K562 (cell line): Measurements from ENCODE around the gene FAM110D. TPM values are rescaled to one million over a fixed set of nuclear protein-coding genes. Genes with fewer than 3 reads are reported as not detected.

Source experiments
- ATF3 ChIP-seq, 2 experiments: fragments of 450-650 bp in 1 of 2; sonication (generic) in 1 of 2; formaldehyde crosslinking in 1 of 2; IDR thresholded peaks in 1 of 2; conservative IDR thresholded peaks in 1 of 2; 2 replicates each; pipeline versions ENCODE4 v1.6.1 to v1.8.1; 2016 to 2023; ENCODE audit warnings: mild to moderate bottlenecking in 2 of 2, moderate library complexity in 2 of 2, inconsistent platforms in 1 of 2, missing genetic modification reagents in 1 of 2
- CBFA2T2 ChIP-seq: fragments of 450-650 bp; conservative IDR thresholded peaks from 2 replicates; pipeline ENCODE4 v1.6.1; 2017; ENCODE audit warnings: mild to moderate bottlenecking
- DMBX1 ChIP-seq: fragments of 250-450 bp; sonication (Bioruptor Pico); IDR thresholded peaks from 2 replicates; pipeline ENCODE4 v1.8.0; 2022; ENCODE audit warnings: inconsistent platforms, mild to moderate bottlenecking, moderate library complexity, borderline replicate concordance
- GATA2 ChIP-seq: sonication (generic); formaldehyde crosslinking; IDR thresholded peaks from 2 replicates; pipeline ENCODE4 v1.4.0; 2020; ENCODE audit warnings: mild to moderate bottlenecking, missing genetic modification reagents
- HEY1 ChIP-seq: fragments of 250-450 bp; sonication (Bioruptor Pico); IDR thresholded peaks from 2 replicates; pipeline ENCODE4 v1.5.0; 2020; ENCODE audit warnings: mild to moderate bottlenecking, moderate library complexity, borderline replicate concordance
- MIER1 ChIP-seq: fragments of 450-650 bp; IDR thresholded peaks from 2 replicates; pipeline ENCODE4 v1.6.1; 2016; ENCODE audit warnings: antibody characterized with exemption, mild to moderate bottlenecking, low read depth
- MNT ChIP-seq, 2 experiments: fragments of 450-650 bp; conservative IDR thresholded peaks; 2 replicates each; pipeline ENCODE4 v1.6.1; 2017; ENCODE audit warnings: mild to moderate bottlenecking in 2 of 2, moderate library complexity in 2 of 2
- POLR2H ChIP-seq: IDR thresholded peaks from 2 replicates; pipeline ENCODE4 v1.6.1; 2016; ENCODE audit warnings: missing genetic modification characterization, low read depth, mild to moderate bottlenecking, control low read depth, missing compliant biosample characterization, moderate library complexity
- PRDM10 ChIP-seq: fragments of 450-650 bp; IDR thresholded peaks from 2 replicates; pipeline ENCODE4 v1.6.1; 2018; ENCODE audit not compliant: partially characterized antibody
- SRSF9 ChIP-seq: fragments of 200-400 bp; formaldehyde crosslinking; IDR thresholded peaks from 2 replicates; pipeline ENCODE4 v1.6.1; 2017; ENCODE audit warnings: low read depth, low read length, borderline replicate concordance
- TCF7 ChIP-seq: sonication (generic); IDR thresholded peaks from 2 replicates; pipeline ENCODE4 v1.6.1; 2016; ENCODE audit warnings: antibody characterized with exemption, borderline replicate concordance
- ZFP36 ChIP-seq: fragments of 150-350 bp; IDR thresholded peaks from 2 replicates; pipeline ENCODE4 v1.6.1; 2018; ENCODE audit warnings: low read length, low read depth; ENCODE audit not compliant: partially characterized antibody
- ZKSCAN8 ChIP-seq: fragments of 200-800 bp; sonication (Bioruptor generic); IDR thresholded peaks from 2 replicates; pipeline ENCODE4 v1.6.1; 2016; ENCODE audit warnings: missing genetic modification characterization, missing compliant biosample characterization
- ZNF146 ChIP-seq: IDR thresholded peaks from one replicate; pipeline ENCODE4 v1.6.1; 2018; ENCODE audit warnings: missing compliant biosample characterization; ENCODE audit not compliant: unreplicated experiment
- ZNF184 ChIP-seq: sonication (generic); formaldehyde crosslinking; IDR thresholded peaks from 2 replicates; pipeline ENCODE4 v1.5.0; 2020; ENCODE audit warnings: missing genetic modification reagents
- ZNF766 ChIP-seq: fragments of 200-800 bp; sonication (Bioruptor generic); conservative IDR thresholded peaks from 2 replicates; pipeline ENCODE4 v1.6.1; 2016; ENCODE audit warnings: missing genetic modification characterization, missing compliant biosample characterization
- polyA plus RNA-seq, 8 experiments: library from polyadenylated mRNA; depleted of rRNA in 4 of 8; stranded (reverse) in 5 of 8; unstranded in 3 of 8; fragments of >200 nt; fragmentation: Nextera tagmentation in 2 of 8; fragmentation: Illumina TruSeq in 1 of 8; extraction: Ambion mirVana in 2 of 8; extraction: Trizol in 1 of 8; gene quantifications; 2 replicates each; pipeline versions ENCODE4 v1.2.1 to v1.2.3, GENCODE V29; 2011 to 2014; ENCODE audit warnings: inconsistent platforms in 1 of 8, missing spikeins in 1 of 8
- total RNA-seq, 7 experiments: library from RNA; depleted of rRNA in 6 of 7; stranded (reverse); fragments of >200 nt in 6 of 7; fragmentation: Illumina TruSeq in 2 of 7; extraction: Trizol in 2 of 7; gene quantifications; 2 replicates each; pipeline versions ENCODE4 v1.2.1 to v1.2.3, GENCODE V29; 2011 to 2021; ENCODE audit warnings: low replicate concordance in 1 of 7
- TF ChIP-seq, protein P1 (sequence below), 2 experiments: fragments of 450-650 bp; IDR thresholded peaks; 2 replicates each; pipeline ENCODE4 v1.6.1; 2016

Gene FAM110D
- total and polyA plus RNA-seq, 9 of the 15 experiments (the other 6 are each of a cell fraction or from before 2014, with no cell fraction given): 0.04 to 1.1 (median 0.33) TPM

- peak; percentile 74 to 89 for TF ChIP-seq MNT (conservative IDR thresholded peaks at IDR 0.05)
- no peak for TF ChIP-seq SRSF9
- TF ChIP-seq ZNF184 (CRISPR knock-in tag): no peak
- peak; percentile 94 for TF ChIP-seq ATF3 (IDR thresholded peaks at IDR 0.05)
- peak; percentile 81; the same call in 1 of the 2 replicates for TF ChIP-seq ATF3 (CRISPR knock-in tag; conservative IDR thresholded peaks at IDR 0.05)
- 0 out of 2 replicates have a peak, but pooled peaks have one; percentile 45 for TF ChIP-seq MIER1
- TF ChIP-seq PRDM10: peak; percentile 64
- no peak; the same call in 1 of the 2 replicates for TF ChIP-seq DMBX1 (CRISPR knock-in tag)
- TF ChIP-seq ZKSCAN8 (CRISPR knock-in tag): peak; percentile 22; the same call in 1 of the 2 replicates
- TF ChIP-seq ZFP36: no peak
- TF ChIP-seq, protein P1, sequence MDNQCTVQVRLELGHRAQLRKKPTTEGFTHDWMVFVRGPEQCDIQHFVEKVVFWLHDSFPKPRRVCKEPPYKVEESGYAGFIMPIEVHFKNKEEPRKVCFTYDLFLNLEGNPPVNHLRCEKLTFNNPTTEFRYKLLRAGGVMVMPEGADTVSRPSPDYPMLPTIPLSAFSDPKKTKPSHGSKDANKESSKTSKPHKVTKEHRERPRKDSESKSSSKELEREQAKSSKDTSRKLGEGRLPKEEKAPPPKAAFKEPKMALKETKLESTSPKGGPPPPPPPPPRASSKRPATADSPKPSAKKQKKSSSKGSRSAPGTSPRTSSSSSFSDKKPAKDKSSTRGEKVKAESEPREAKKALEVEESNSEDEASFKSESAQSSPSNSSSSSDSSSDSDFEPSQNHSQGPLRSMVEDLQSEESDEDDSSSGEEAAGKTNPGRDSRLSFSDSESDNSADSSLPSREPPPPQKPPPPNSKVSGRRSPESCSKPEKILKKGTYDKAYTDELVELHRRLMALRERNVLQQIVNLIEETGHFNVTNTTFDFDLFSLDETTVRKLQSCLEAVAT (IDR thresholded peaks at IDR 0.05): peak; percentile 94 to 97
- peak; percentile 88 for TF ChIP-seq ZNF766 (CRISPR knock-in tag)
- TF ChIP-seq CBFA2T2: peak; percentile 89
- peak; percentile 79 for TF ChIP-seq GATA2 (CRISPR knock-in tag)
- TF ChIP-seq HEY1 (CRISPR knock-in tag): 0 out of 2 replicates have a peak, but pooled peaks have one; percentile 4
- TF ChIP-seq TCF7: 0 out of 2 replicates have a peak, but pooled peaks have one; percentile 49
- TF ChIP-seq POLR2H (tag): peak; percentile 93
- TF ChIP-seq ZNF146 (CRISPR knock-in tag): no peak
Observed at GRCh38 chr1:26126321-26127084, 32.4 kb upstream of the FAM110D start (continued).
